ENCODE results near the gene DEFB126. TPM values are rescaled to one million over a fixed set of nuclear protein-coding genes. Genes with fewer than 3 reads are reported as not detected.

The DEFB126 gene
- total RNA-seq, 3 donors from 2014 or later = not detected

GRCh38 chr20:184288-184687 is 41.9 kb downstream of the DEFB126 start:
- ATAC-seq (no peak), DNase-seq (no peak)
- Mint-ChIP-seq H3K4me1 (ENCODE audit: low read depth) (no peaks in the 10 kb centered on the region), H3K4me3 (no peak overlapping the region), H3K36me3 (ENCODE audit: insufficient read depth) (peaks cover 4% of the 10 kb centered on the region), H3K27me3 (ENCODE audit: low read depth) (peaks cover 62% of the 10 kb centered on the region), H3K9me3 (peaks cover 17% of the 10 kb centered on the region)

- Mint-ChIP-seq H3K4me3 (no peak overlapping the region), H3K9me3 (peaks cover 20% of the 10 kb centered on the region), H3K36me3 (ENCODE audit: insufficient read depth) (peaks cover 4% of the 10 kb centered on the region), H3K27me3 (ENCODE audit: low read depth) (peaks cover 45% of the 10 kb centered on the region), H3K4me1 (ENCODE audit: low read depth) (no peaks in the 10 kb centered on the region)
- DNase-seq = no peak
- ATAC-seq = no peak
These were observed 45.3 kb downstream of the DEFB126 start for GRCh38 chr20:187733-188132.

DNA sequence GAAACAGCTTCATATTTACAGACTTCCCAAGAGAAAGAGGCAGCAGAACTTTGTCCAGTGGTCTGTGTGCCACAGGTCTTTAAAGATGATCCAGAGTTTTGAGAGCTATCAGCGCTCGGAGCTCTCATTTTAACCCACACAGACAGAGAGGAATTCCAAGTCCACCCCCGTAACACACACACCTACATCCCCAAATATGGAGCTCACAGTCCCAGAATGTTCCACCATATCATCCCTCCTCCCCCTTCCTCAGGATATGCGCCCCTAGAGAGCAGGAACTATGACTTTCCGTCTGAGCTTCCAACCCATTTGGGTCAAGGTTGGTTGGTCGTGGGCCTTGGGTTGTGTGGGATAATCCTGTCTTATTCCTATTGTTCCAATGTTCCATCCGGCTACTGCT is 47.2 kb downstream of the DEFB126 start, which contains the start of gene DEFB128:
Gene DEFB128 (minus strand): TSS at position 101 of the 400 bp plus-strand sequence. CDS start 88 bp downstream, at position 13.
- Mint-ChIP-seq H3K4me3 (no peak within 1 kb of the TSS), H3K27me3 (ENCODE audit: low read depth) (peaks cover 29% of the 10 kb centered on the region), H3K36me3 (ENCODE audit: insufficient read depth) (no peaks in the 10 kb centered on the region), H3K4me1 (ENCODE audit: low read depth) (no peaks in the 10 kb centered on the region), H3K9me3 (peaks cover 8% of the 10 kb centered on the region)
- no peak for ATAC-seq
- no peak for DNase-seq

Other genes starting within 250 kb of the DEFB126 start
- not detected for gene DEFB125, start 54.9 kb upstream of the DEFB126 start, total RNA-seq
- gene DEFB127, start 14.9 kb downstream of the DEFB126 start, total RNA-seq = not detected
- not detected for gene DEFB128, start 47.1 kb downstream of the DEFB126 start, total RNA-seq
- not detected for gene DEFB129, start 84.7 kb downstream of the DEFB126 start, total RNA-seq
- not detected for gene DEFB132, start 115.1 kb downstream of the DEFB126 start, total RNA-seq
- 1 to 10 TPM; 2.1 to 3.2 (median 3.0) TPM for gene C20orf96, start 148.2 kb downstream of the DEFB126 start, total RNA-seq
- gene ZCCHC3, start 155.0 kb downstream of the DEFB126 start, total RNA-seq = 10 to 100 TPM; 22.5 to 26.0 (median 25.5) TPM
- 1 to 10 TPM; 3.9 to 8.5 (median 6.4) TPM for gene SOX12, start 183.0 kb downstream of the DEFB126 start, total RNA-seq
- 1 to 10 TPM; 2.7 to 3.2 (median 2.8) TPM for gene NRSN2, start 204.5 kb downstream of the DEFB126 start, total RNA-seq
- gene TRIB3, start 238.2 kb downstream of the DEFB126 start, total RNA-seq = 10 to 100 TPM; 34.6 to 45.2 (median 37.0) TPM

Data from activated T-cell treated with anti-CD3 and anti-CD28 coated beads, Interleukin-2, amount 50 U/mL, for 4 hours (primary cell).